Stimulated activated CD4-positive, alpha-beta T cell treated with anti-CD3 and anti-CD28 coated beads, Interleukin-1b, Interleukin-23, amount 100 ng/mL, for 1 hour (primary cell): ENCODE measurements around the gene TIAL1.
A peak's percentile ranks its signal among the peaks of the same experiment; 100 is the strongest.
"Not testable (repeated sequence)": the region's sequence is repeated elsewhere in the genome, so short reads cannot be mapped to it uniquely, and the experiment has no call there.

Source experiments
- DNase-seq, 2 donors: peaks; one replicate each; pipeline ENCODE4 v3.0.0-alpha.2; 2020; ENCODE audit warnings: low read depth in 2 of 2

The TIAL1 gene

DNA sequence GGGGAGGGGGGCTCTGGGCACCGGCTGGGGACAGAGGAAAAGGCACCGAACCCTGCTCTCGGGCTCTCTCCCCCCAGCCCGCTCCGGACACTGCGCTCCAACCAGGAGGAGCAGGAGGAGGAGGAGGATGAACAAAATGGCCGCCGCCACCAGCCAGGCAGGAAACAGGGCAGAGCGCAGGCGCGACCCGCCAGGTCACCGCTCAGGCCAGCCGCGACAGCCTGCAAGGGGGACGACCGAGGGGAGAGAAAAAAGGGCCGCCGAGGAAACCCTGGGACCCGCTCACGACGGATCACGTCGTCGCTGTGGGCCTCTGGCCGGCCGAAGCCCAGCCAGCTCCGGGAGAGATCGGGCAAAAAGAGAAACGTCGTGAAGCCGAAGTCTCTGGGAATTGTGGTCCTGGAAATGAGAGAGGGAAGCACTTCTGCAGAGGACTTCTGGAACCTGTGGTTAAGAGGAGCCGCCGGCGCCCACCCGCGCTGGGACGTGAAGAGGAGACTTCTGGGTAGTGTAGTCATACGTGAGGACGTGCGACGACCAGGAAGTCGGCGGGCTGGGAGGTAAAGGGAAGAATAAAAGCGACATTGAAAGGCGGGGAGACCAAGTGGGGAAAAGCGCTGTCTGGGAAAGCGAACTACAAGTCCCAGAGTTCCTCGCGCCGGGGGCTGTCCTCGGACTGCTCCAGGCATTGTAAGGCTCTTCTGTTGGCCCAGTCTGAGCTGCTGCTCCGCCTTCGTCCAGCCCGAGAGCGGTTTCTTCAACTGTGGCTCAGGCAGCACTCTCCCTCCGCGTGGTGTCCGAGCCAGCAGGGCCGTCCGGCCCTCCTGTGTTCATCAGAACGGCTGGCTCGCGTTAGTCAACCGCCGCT is at the start of gene TIAL1:
TIAL1 (minus strand) TSS at position 428 of the 868 bp plus-strand sequence. CDS start 499 bp downstream, outside the sequence.
- DNase-seq = peak; percentile 74 to 83

DNA sequence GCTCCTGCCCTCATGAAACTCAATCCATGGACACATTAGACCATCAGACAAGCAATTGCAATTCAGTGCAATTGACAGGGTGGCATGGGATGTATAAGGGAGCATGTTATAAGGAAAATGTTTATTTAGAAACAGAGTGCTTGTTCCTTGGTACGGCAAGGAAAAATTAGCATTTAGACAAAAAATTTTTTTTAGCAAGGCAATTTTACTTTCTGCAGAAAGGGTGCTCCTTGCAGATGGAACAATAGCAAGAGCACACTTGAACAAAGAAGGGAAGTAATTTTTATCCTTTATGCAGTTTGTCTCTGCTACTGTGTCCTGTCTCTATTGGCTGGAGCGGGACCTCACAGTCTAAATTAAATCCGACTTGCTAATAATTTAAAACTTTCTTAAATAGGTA is 48.2 kb upstream of the TIAL1 start:
- DNase-seq = no peak

DNA sequence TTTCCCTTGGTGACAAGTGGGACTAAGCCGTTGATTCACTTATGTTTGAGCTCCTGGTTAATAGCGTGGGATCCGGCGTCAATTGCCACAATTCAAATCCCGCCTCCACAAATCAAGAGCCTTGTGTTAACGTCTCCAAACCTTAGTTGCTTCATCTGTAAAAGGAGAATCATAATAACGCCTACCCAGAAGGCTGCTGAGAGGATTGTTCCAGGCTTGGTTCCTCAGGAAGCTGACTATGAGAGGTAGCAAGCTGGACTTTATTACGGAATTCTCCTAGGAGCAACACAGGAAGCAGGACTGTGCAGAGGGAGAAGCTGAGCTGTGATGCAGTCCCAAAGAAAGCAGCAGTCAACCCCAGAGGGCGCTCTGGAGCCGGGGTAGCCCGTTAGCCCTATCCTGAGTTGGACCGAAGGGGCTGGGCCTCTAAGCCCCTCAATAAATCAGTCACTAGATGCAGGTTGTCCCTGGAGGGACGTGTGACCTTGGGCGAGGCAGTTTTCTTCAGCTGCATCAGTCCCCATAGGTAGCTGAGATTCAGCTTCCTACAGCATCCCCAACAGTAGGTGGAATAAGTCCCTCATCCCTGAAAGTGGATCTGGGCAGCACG is 47.5 kb upstream of the TIAL1 start:
- DNase-seq = no peak

DNA sequence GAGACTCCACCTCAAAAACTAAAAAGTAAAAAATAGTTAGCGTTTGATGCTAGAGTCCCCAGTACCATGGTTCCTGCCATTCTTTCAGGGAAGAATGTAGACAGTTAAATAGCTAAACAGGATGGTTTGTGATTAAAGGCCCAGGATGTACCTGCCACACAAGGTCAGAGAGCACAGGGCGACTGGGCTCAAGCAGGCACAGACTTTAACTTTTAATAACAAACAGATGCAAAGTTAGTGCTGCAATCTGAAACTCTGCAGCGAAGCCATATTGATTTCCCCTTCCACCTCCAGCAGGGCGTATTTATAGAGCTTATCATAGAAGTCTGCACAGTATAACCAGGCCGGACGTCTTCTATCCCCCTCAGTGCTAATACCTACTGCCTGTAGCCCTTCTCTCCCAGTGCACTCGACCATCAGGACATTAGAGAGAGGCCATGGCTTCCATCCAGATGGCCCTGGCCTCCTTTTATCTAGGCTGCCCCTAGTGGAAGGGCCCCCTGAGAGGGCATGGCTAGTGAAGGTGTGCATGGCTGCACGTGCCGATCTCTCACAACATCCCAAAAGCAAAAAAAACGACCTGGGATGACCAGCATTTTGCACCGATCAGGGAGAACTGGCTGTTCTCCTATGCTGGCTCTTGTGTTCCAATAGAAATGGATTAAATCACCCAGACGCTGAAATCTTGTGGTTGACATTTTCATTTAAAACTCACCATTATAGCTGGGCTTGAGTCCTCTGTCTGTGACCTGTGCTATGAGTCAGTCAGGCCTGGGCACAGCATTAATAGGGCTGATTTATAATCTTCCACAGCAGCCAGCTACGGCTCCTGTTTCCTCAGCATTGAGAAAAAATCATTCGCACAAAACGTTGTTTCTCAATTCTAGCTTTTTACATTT is 46.8 kb upstream of the TIAL1 start:
- DNase-seq = no peak

DNA sequence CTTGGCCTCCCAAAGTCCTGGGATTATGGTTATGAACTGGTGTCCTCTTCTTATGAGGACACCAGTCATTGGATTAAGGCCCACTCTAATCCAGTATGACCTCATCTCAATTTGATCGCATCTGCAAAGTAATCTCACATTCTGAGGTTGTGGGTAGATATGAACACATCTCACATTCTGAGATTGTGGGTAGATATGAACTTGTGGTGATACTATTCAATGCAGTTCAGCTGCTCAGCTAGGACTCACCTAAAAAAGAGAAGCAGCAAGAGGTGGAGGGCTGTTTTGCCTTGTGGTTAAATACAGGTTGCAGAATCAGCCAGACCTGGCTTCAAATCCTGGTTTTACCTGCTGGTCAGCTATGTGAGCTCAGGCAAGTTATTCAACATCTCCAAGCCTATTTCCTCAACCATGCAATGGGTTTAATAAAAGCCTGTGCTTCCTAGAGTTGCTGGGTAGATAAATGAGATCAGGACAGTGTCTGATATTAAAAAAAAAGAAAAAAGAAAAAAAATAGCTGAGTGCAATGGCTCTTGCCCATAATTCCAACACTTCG is 45.9 kb upstream of the TIAL1 start:
- DNase-seq = no peak

- no peak for DNase-seq
Measured at GRCh38 chr10:119640875-119641526, 44.2 kb upstream of the TIAL1 start.

DNA sequence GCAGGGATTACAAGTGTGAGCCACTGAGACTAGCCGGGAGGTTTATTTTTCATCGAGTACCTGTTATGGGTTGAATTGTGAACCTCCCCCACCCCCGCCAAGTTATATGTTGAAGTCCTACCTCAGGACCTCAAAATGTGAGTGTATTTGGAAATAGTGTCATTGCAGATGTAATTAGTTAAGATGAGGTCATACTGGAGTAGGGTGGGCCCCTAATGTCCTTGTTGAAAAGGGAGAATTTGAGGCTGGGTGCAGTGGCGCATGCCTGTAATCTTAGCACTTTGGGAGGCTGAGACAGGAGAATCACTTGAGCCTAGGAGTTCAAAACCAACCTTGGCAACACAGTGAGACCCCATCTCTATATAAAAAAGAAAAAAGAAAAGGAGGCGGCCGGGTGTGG is 43.6 kb upstream of the TIAL1 start:
- no peak for DNase-seq

DNA sequence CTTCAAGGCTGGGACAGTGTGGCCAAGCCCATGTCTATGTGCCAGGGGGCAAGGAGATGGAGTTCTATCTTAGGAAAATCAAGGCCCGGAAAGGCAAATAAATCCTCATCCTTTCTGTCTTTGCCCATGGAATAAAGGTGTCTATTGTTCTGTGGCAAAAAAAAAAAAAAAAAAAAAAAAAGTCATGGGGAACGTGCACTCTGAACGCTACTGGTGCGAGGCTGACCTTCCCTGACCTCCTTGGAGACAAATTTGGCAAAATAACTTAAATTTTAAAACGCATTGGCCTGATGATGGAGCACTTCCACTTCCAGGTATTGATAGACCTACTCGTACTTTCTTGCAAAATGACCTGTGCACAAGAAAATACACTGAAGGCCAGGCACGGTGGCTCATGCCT is 42.2 kb upstream of the TIAL1 start:
- DNase-seq = no peak

DNA sequence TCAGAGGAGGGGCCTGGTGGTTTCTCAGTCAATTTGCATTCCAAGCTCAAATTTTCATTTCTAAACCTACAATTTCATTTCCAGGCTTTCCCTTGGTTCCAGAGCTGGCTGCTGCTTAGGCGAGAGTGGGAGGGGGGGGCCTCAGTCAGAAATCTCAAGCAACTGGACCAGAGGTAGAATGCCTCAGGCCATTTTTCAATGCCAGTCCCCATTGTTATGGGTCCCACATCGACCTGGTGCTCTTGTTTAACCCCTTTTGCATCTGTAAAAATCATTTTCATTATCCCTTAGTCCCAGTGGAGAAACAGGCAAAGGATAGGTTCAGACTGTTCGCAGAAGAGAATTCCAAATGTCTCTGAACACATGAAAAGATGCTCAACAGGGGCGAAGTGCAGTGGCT is 40.9 kb upstream of the TIAL1 start:
- DNase-seq = no peak

DNA sequence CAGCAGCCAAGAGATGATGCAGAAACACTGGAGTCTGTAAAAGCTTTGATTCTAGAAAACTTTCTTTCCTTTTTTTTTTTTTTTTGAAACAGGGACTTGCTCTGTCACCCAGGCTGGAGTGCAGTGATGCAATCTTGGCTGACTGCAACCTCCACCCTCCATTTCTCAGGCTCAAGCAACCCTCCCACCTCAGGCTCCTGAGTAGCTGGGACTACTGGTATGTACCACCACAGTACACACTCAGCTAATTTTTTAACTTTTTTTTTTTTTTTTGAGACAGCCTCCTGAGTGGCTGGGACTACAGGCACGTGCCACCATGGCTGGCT is 37.4 kb upstream of the TIAL1 start:
- no peak for DNase-seq

- no peak for DNase-seq
Measured at GRCh38 chr10:119633538-119634218, 36.9 kb upstream of the TIAL1 start.

GRCh38 chr10:119630300-119630699 is 33.5 kb upstream of the TIAL1 start:
- DNase-seq = no peak

DNA sequence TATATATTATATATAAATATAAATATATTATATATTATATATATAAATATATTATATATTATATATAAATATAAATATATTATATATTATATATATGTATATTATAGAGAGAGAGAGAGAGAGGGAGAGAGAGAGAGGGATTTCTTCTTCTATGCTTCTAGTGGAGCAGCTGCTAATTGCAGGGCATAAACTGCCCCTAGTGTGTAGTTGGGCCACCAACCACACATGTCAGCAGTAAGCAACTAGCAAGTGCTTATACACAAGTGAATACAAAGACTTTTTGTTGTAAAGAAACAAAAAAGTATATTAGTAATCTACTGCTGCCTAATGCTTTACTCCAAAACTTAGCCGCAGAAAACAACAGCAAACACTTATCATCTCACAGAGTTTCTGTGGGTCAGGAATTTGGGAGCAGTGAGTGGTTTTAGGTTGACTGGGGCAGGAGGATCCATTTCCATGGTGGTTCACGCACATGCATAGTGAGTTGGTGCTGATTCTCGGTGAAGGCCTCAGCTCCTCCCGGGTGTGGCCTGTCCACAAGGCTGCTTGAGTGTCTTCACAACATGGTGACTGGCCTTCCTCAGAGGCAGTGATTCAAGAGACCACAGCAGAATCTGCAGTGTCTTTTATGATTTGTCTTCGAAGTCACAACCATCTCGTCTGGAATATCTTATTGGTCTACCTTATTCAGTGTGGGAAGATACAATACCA is 29.0 kb upstream of the TIAL1 start:
- no peak for DNase-seq

GRCh38 chr10:119621078-119621384 is 24.3 kb upstream of the TIAL1 start:
- no peak for DNase-seq

DNA sequence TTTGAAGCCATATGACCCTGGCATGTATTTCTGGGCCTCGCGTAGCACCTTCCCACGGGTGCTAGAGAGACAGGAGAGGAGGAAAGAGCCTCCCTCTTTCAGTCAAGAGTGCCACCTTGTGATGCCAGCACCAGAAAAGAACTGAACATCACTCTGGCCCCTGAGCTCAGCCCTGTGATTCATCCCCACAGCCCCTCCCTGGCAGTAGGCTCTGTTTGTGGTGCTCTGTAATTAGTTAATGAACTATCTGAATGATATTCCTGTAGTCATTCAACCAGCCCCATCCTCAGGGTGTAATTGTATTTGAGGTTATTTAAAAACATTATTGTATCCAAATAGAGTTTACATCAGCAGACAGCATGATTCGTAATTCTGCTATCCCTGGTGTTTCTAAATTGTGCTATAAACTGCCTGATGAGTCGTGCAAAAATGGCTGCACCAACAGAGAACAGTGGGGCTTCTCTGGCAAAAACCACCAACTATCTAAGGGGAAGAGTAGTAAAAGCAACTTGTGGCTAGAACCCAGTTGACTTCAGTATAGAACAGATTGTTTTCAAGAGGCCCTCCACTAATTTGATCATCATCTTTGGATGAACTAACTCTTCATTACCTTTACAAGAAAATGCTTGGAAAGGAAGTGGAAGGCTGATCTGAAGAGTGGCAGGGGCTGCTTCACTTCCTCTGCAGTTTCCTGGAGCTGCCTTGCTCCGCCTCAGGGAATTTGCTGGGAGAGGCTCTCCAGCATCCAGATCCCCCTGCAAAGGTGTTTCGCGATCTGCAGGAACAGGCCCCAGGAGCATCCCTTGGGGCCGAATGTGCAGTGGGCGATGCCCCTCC is 23.7 kb upstream of the TIAL1 start:
- DNase-seq = no peak

GRCh38 chr10:119619811-119620210 is 23.0 kb upstream of the TIAL1 start:
- not testable (repeated sequence) for DNase-seq

GRCh38 chr10:119619215-119619614 is 22.5 kb upstream of the TIAL1 start:
- DNase-seq = no peak

DNA sequence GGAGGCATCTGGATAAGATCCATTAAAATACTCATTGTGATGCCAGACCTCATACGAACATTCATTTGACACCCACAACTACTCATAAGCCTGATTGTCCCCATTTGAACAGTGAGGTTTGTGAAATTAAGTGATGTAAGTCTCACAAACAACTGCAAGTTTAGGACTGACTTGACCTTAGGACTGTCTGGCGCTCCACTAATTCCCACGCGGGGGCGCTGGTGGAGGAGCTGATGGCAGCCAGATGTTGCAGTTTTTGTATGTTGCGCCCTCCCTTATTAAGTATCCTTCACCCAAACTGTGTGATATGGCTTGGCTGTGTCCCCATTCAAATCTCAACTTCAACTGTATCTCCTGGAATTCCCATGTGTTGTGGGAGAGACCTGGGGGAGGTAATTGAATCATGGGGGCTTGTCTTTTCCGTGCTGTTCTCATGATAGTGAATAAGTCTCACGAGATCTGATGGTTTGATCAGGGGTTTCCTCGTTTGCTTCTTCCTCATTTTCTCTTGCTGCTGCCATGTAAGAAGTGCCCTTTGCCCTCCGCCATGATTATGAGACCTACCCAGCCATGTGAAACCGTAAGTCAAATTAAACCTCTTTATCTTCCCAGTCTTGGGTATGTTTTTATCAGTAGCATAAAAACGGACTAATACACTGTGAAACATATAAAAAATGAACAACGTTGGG is 20.3 kb upstream of the TIAL1 start:
- no peak for DNase-seq

- DNase-seq = no peak
Measured at GRCh38 chr10:119614686-119615085, 17.9 kb upstream of the TIAL1 start.
